Measurements from ENCODE around the gene ZBTB46.
A peak's percentile ranks its signal among the peaks of the same experiment; 100 is the strongest.
"Not testable (repeated sequence)": the region's sequence is repeated elsewhere in the genome, so short reads cannot be mapped to it uniquely, and the experiment has no call there.

The ZBTB46 gene, protein sequence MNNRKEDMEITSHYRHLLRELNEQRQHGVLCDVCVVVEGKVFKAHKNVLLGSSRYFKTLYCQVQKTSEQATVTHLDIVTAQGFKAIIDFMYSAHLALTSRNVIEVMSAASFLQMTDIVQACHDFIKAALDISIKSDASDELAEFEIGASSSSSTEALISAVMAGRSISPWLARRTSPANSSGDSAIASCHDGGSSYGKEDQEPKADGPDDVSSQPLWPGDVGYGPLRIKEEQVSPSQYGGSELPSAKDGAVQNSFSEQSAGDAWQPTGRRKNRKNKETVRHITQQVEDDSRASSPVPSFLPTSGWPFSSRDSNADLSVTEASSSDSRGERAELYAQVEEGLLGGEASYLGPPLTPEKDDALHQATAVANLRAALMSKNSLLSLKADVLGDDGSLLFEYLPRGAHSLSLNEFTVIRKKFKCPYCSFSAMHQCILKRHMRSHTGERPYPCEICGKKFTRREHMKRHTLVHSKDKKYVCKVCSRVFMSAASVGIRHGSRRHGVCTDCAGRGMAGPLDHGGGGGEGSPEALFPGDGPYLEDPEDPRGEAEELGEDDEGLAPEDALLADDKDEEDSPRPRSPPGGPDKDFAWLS

DNA sequence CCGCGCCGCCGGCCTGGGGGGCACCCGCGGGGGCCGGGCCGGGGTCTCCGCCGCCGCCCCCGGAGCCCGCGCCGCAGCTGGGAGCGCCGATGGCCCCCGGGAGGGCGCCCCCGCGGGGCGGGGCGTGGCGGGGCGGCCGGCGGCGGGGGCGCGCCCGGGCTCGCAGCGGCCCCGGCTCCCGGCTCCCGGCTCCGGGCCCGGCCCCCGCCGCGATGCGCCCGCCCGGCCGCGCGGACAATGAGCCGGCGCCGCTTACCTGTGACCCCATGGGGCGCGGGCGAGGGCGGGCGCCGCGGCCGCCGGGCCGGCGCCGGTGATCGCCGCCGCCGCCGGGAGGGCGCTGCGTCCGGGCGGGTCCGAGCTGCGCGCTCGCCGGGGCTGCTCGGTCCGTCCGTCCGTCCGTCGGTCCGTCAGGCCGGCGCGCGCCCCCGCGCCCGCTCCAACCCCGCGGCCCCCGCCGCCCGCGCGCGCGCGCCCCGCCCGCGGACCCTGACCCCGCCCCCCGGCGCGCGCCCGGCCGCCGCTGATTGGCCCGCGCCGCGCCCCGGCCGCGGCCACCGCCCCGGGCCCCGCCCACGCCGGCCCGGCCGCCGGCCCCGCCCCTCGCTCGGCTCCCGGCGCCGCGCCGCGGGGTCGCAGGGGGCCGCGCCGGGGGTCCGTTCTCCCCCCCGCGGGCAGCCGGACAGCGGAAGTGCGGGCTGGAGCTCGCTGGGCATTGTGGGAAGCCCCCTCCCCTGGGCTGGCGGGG is at the start of gene ZBTB46:
ZBTB46 (minus strand) TSS at position 424 of the 748 bp plus-strand sequence. CDS start 40,507 bp downstream, outside the sequence.
- peak; percentile 58 for DNase-seq

- no peak for DNase-seq
Measured at GRCh38 chr20:63878899-63879663, 48.0 kb upstream of the ZBTB46 start.

DNA sequence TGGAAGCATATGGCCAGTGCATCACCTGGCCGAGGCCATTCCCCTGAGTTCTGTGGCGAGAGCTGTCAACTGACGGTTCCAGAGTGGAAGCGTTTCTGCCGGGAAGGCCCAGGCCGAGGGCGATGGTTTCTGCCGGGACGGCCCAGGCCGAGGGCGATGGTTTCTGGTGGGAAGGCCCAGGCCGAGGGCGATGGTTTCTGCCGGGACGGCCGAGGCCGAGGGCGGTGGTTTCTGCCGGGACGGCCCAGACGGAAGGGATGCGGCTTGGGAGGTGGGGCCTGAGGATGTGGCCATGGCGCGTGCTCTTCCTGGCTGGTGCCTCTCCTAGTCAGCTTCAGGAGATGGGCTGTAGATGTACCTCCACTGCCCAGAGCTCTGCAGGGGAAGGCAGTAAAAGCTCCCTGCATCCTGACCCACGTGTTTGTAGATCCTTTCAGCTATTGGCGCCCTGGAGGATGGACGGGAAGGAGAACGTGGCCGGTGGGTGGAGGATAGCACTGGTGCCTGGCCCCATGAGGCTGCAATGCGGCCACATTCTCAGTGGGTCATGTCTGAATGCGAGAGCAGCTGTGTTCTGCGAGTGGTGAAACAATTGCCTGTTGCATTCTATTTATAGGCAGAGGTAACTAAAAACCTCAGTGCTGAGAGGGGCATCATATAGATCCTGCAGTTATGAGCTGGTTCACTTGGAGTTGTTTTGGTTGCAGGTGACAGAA is 46.8 kb upstream of the ZBTB46 start:
- DNase-seq: no peak

DNA sequence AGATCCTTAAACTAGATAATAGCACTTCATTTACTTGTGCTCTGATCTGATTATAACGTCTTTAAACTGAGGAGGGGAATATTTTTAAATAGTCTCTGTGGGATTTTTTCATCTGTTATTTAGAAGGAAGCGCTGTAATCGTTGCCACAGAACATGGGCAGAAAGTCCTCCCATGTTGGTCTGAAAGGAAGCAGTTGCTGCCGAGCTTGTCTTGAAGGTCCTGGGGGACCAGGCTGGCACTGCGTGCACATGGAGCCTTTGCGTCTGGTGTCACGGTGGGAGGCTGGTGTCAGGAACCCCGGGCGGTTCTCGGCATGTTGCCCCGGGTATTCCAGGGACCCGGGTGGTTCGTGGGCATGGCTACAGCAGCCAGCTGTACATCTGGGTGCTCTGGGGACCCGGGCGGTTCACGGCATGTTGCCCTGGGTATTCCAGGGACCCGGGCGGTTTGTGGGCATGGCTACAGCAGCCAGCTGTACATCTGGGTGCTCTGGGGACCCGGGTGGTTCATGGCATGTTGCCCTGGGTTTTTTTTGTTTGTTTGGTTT is 45.5 kb upstream of the ZBTB46 start:
- no peak for DNase-seq

DNA sequence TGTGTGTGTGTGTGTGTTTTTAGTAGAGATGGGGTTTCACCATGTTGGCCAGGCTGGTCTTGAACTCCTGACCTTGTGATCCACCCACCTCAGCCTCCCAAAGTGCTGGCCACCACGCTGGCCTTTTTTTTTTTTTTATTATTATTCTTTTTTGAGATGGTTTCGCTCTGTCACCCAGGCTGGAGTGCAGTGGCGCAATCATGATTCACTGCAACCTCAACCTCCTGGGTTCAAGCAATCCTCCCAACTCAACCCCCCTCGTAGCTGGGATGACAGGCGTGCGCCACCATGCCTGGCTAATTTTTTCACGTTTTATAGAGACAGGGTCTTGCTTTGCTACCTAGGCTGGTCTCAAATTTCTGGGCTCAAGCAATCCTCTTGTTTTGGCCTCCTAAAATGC is 43.2 kb upstream of the ZBTB46 start:
- DNase-seq: not testable (repeated sequence)

- DNase-seq: peak; percentile 75
Measured at GRCh38 chr20:63873477-63873971, 42.5 kb upstream of the ZBTB46 start.

DNA sequence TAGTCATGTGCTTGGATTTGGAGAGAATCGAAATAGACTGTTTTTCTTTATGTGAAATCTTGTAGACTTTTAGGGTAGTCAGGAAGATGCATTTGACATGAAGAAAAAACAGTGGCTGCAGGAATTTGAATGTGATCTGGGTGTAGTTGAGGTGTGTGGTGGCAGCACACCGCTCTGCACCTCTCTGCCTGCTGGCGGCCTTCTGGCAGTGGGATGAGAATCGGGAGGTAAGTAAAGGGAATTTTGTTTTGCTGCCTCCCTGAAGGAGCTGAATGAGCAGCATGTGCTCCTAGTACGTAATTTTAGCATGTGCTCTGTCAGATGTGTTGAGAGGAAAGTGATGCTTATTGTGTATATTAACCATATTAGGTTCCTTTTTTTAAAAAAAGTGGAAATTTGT is 37.2 kb upstream of the ZBTB46 start:
- no peak for DNase-seq

DNA sequence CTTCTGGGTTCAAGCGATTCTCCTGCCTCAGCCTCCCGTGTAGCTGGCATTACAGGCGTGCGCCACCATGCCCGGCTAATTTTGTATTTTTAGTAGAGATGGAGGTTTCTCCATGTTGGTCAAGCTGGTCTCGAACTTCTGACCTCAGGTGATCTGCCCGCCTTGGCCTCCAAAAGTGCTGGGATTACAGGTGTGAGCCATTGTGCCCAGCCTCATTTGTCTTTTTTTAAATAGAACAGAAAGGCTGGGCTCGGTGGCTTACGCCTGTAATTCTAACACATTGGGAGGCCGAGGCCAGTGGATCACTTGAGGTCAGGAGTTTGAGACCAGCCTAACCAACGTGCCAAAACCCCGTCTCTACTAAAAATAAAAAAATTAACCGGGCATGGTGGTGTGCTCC is 36.0 kb upstream of the ZBTB46 start:
- not testable (repeated sequence) for DNase-seq

DNA sequence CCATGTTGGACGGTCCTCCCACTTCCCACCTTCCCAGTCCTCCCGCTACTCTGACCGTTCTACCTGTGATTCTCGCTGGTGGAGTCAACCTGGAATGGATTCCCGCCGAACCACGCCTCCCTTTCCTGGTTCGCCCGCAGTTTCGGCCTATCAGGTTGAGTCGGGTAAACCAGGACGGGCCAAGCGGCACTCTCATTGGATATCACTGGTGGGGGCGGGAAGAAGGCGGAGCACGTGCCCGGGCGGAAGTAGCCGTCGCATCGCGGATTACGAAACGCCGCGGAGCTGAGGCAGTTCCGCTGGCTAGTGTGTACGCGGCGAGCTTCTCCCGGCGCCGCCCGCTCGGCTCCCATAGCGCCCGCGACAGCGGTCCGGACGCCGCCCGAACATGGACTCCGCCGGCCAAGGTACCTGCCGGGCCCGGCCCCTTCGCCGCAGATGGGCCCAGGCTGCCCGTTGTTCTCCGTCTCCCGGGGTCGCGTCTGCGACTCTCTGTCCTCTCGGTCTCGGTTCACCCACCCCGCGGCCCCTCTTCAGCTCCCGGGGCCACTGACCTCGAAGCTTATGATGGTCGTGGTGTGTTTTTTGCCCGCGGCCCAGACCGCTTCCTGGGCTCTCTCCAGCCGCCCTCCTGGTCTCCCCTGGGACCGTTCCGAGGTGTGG is 34.0 kb upstream of the ZBTB46 start, which contains the start of gene TPD52L2:
TPD52L2 (plus strand) TSS at position 293 of the 663 bp plus-strand sequence; CDS start at position 389, 96 bp downstream.
- peak; percentile 98 for DNase-seq

- DNase-seq: no peak
Measured at GRCh38 chr20:63864545-63864977, 33.5 kb upstream of the ZBTB46 start.

- DNase-seq: peak; percentile 73
Measured at GRCh38 chr20:63863798-63864544, 32.9 kb upstream of the ZBTB46 start.

- no peak for DNase-seq
Measured at GRCh38 chr20:63863021-63863797, 32.1 kb upstream of the ZBTB46 start.

DNA sequence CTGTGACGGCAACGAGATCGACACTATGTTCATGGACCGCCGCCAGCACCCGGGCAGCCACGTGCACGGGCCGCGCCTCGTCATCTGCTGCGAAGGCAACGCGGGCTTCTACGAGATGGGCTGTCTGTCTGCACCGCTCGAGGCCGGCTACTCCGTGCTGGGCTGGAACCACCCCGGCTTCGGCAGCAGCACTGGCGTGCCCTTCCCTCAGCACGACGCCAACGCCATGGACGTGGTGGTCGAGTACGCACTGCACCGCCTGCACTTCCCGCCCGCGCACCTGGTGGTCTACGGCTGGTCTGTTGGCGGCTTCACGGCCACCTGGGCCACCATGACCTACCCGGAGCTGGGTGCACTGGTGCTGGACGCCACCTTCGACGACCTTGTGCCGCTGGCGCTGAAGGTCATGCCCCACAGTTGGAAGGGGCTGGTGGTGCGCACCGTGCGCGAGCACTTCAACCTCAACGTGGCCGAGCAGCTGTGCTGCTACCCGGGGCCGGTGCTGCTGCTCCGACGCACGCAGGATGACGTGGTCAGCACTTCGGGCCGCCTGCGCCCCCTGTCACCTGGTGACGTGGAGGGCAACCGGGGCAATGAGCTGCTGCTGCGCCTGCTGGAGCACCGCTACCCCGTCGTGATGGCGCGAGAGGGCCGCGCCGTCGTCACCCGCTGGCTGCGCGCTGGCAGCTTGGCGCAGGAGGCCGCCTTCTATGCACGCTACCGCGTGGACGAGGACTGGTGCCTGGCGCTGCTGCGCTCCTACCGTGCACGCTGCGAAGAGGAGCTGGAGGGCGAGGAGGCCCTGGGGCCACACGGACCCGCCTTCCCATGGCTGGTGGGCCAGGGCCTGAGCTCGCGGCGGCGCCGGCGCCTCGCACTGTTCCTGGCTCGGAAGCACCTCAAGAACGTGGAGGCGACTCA is 31.2 kb upstream of the ZBTB46 start:
- no peak for DNase-seq

- DNase-seq: no peak
Measured at GRCh38 chr20:63861365-63861934, 30.4 kb upstream of the ZBTB46 start, which contains the start of gene ABHD16B. TSS of gene ABHD16B (plus strand) at chr20:63861498. CDS start at chr20:63861541, 43 bp downstream.

DNA sequence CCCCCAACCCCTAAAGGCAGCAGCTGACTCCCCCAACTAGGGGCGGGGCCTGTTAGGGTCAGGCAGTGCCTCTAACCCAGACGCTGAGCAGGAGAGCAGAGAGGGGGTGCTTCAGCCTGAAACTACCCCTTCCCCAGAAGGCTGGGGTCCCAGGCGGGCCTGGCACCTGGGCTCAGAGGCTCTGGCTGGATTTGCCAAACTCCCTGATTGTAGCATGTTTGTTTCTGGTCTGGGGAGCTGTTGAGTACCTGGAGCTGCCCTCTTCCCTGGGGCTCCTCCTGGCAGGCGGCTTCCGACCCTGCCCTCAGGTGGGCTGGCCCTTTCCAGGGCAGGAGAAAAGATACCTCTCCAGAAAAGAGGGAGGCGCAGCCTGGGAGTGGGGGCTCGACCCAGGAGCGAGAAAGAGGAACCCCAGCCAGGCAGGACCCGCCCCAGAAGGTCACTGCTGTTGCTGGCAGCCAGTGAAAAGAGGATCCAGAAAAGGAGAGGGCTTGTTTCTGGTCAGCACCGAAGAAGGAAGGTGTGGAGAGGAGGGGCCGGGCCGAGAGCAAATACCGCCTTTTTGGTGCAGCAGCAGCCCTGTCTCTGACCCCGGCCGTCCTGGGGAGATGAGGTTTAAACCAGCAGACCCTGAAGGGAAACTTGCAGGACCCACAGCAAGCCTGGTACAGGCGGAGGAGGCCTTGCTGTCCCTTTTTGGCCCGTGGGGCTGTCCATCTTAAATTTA is 29.4 kb upstream of the ZBTB46 start:
- no peak for DNase-seq

- DNase-seq: no peak
Measured at GRCh38 chr20:63859166-63859699, 28.2 kb upstream of the ZBTB46 start.
